GM21526 (cell line): ENCODE data around the gene SLC16A3.

Experiments used
- ATAC-seq: cut with Tn5 transposase; IDR thresholded peaks from one replicate; pipeline ENCODE4 v1.9.1; 2021; ENCODE audit warnings: moderate library complexity; ENCODE audit not compliant: unreplicated experiment, low FRiP score

Gene SLC16A3

GRCh38 chr17:82221341-82221902 lies 7.4 kb upstream of the SLC16A3 start:
- ATAC-seq: no peak

DNA sequence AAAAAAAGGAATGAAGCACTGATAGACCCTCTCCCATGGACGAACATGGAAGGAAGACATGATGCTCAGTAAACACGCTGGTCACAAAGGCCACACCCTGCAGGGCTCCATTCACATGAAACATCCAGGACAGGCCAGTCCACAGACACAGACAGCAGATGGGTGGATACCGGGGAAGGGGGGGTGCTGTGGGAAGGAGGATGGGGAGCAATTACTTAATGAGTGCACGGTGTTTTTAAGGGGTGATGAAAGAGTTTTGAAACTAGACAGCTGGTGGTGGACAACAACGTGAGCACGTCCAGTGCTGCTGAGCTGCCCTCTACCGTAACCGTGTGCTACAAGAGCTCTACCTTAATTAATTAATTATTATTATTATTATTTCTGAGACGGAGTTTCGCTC lies 6.0 kb upstream of the SLC16A3 start:
- no peak for ATAC-seq

DNA sequence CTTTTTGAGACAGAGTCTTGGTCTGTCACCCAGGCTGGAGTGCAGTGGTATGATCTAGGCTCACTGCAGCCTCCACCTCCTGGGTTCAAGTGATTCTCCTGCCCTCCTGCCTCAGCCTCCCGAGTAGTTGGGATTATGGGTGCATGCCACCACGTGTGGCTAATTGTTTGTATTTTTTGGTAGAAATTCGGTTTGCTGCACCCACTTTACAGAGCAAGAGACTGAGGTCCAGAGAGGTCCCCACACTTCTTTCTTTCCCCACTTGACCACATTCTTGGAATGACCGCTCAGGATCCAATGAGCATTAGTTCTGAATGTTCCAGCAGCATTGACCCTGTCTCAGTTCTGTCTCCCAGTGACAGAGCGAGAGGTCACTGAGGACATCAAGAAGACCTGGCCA lies 5.3 kb upstream of the SLC16A3 start:
- no peak for ATAC-seq

GRCh38 chr17:82224666-82225065 lies 4.2 kb upstream of the SLC16A3 start:
- ATAC-seq: no peak

- no peak for ATAC-seq
These were observed 3.3 kb upstream of the SLC16A3 start for GRCh38 chr17:82225368-82226029.

DNA sequence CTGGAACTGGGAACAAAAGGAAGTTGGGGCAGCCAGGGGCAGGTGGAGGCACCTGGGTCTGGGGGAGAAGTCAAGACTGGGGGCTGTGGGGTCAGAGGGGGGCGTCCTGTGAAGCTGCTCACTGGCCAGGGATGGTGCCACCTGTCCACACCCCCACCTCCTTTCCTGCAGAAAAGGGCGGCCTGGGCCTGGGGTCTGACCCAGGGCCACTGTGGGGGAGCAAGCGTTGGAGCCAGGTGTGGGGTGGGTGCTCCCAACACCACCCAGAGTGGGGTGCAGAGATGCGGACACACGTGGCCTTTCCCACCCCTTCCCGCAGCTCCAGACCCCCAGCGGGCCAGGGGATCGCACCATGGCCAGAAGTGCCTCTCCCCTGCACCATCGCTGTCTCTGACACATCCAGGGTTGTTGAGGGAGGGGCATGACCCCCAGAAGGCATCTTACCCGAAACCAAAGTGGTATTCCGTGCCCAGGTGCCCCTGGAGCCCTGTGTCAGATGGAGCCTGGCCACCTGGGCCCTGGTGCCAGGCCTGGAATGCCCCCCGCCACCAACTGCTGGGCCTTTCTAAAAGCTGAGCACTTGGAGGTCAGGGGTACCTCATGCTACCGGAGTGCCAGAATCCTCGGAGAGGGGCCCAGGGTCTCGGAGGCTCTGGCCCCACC lies 2.6 kb upstream of the SLC16A3 start:
- ATAC-seq: no peak

DNA sequence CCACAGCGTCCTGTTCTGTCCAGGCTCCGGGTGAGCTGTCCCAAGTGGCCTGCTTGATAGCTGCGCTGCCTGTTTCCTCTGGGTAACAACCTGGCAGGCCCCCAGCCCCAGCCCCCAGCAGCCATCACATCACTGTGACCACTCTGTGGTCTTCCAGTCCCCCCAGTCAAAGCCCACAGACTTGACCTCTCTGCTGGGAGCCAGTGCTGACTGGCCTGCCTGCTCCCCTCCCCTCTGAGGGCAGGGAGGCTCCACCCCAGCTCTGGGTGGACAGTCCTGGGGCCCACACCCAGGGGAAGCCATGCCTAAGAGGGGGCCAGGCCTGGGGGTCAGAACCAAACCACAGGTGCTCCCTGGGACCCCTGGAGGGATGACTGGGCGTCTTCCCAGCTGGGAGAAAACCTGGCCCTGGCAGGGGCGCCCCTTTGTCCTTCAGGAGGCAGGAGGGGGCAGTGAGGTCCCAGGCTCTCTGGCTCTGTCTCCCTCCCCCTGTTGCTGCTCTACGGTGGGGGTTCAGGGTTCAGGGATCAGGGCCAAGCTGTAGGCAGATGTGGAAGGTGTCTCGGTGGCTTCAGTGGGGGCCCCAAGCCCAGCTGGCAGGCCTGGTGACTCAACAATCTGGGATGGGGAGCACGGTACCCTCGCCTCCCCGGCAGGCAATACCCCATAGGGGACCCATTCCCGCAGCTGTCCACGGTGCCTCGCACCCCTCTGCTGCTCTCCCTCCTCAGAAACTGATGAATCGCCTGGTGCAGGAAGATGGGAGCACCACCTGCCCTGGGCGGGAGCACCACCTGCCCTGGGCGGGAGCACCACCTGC lies 1.8 kb upstream of the SLC16A3 start:
- no peak for ATAC-seq

- no peak for ATAC-seq
These were observed 1.1 kb upstream of the SLC16A3 start for GRCh38 chr17:82227629-82228277.

DNA sequence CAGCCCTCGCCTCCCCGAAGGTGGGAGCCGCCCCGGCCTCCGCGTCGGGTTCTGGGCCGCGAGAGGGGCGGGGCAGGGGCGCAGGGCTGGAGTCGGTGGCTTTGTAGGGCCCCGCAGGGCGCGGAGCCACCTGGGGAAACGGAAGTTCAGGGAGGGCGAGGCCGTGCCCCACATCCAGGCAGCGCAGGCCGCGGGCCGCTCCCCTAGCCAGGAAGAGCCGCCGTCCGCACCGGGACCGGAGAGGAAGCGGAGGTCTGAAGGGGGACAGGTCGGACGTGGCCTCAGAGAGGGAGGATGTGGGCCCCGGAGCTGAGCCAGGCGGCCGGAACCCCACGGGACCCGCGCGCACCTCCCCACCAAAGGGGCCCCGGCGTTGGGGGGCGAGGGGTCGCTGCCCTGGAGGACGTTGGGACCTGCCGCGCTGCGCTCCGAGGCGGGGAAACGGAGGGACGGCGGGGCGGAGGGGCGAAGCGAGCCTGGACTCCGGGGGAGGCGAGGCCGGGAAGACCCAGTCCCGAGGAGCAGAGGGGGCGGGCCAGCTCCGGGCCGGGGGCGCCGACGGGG lies 482 bp upstream of the SLC16A3 start:
- ATAC-seq: peak; percentile 32

- no peak for ATAC-seq
These were observed 1.1 kb downstream of the SLC16A3 start for GRCh38 chr17:82229698-82230608.

DNA sequence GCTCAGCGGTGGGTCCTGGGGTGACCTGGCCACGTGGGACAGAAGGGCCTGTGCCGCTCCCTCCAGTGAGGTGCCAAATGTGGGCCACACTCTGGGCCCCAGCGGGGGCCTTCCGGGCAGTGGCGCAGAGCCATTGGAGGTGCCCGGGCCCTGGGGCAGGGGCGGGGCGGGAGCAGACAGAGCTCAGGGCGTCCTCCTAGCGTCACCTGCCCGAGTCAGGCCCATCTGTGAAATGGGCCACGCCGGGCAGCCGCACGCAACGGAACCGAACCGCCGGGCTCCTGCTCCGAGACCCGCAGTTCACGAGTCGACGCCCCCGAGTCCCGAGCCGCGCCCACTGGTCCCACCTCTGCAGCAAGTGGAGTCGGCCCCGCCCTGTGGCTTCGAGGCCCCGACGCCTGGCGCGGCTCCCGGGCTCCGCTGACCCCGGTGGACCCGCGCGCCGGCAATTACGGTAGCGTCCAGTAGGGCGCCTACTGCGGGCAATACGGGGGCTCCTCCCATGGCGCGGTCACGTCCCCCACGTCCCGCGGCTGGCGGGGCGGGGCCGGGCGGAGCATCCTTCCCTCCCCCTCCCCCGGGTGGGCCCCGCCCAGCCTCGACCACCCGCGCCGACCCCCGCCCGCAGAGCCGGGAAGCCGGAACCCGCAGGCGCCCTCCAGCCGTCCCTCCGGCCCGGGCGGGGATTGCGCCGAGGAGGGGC lies 1.9 kb downstream of the SLC16A3 start:
- ATAC-seq: no peak

GRCh38 chr17:82231312-82231561 lies 2.4 kb downstream of the SLC16A3 start:
- no peak for ATAC-seq

DNA sequence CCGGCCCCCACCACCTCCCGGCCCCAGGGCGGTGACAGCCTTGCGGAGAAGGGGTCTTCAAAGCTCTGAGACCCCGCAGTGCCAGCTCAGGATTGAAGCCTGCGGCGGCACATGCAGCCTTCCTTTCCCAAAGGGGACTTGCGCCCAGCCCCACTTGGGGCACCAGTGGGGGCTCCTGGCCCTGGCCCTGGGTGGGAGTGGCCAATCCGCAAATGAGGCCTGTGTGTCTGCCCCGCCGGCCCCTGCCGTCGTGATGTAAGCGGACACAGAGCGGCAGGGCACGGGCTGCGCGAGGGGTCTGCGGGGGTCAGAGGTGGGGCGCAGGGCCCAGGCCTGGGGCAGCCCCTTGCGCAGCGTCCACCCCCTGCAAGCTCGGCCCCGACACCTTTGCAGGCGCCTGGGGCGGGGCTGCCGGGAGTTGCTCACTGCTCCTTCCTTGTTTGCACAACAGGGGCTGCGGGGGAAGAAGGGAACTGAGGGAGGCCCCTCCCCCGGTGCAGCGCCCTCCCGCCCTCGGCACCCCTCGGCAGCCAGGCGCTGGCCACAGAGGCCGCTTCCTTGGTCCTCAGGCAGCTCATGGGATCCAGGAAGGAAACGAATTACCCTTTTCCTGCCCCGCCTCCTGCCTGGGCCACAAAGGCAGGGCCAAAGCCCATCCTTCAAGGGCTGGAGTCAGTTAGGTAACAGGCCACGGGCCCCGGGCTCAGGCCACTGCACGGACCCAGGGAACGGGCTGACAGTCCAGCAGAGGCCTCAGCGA lies 2.9 kb downstream of the SLC16A3 start:
- no peak for ATAC-seq

DNA sequence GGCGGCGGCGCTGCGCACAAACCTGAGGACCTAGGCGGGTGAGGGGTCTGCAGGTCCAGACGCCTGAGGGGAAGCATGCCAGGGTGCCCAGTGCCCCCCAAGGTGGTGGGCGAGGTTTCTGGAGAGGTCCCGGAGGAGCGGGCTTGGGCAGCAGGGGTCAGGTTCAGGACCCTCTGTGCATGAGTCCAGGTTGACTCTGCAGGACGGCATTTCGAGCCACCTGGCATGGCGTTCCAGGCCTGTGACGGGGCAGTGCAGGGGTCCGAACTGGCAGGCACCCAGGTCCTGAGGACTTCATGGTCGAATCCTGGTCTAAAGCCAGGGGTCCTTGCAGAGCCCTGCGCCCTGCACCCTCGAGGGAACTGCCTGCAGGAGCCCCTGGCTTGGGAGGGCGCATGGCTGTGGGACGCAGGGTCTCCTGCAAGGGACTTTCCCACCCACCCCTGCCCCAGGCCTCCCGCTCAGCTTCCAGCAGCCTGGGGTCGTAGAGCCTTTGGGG lies 3.5 kb downstream of the SLC16A3 start:
- no peak for ATAC-seq

GRCh38 chr17:82232876-82233785 lies 4.3 kb downstream of the SLC16A3 start:
- no peak for ATAC-seq

DNA sequence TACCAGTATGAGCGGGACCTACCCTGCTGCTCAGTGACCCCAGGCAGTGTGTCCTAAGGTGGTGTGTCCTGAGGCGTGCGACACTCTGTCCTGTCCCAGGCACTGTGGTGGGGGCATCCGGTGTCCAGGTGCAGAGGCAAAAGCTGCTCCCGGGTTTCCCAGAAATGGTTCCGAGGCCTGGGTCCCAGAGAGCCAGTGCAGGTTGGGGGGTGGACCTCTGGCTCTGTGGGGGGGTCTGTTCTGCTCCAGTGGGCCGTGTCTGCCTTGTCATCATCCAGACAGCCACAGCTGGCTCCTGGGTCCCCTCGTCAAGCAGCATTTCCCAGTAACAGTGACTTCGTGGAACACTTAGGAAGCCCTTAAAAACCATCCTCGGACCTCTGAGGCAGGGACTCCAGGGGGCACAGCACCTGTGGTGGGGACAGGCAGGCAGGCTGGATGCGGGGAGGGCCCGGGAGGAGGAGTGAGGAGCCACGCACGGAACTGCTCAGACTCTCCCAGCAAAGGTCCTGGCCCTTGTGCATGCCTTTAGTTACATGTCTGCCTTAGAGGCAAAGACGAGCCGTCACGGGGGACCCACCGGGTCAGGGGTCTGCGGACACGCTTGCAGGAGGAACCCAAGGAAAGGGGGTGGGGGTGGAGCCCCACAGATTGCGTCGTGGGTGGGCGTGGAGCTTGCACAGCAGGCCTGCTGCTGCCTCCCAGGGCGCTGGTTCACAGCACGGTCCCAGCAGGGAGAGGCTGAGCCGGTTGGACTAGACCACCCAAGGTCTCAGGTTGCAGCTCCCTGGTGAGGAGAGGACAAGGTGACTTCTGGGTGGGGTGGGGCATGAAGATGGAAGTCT lies 5.6 kb downstream of the SLC16A3 start:
- no peak for ATAC-seq
